PC-3 (cell line): ENCODE data around the gene GLYAT. TPM values are rescaled to one million over a fixed set of nuclear protein-coding genes. Genes with fewer than 3 reads are reported as not detected.

Experiments used
- ATAC-seq: fragments of 200-7000 bp; cut with Tn5 transposase; 2 replicates; pipeline ENCODE4 v1.9.1; 2020; ENCODE audit warnings: mild to moderate bottlenecking, moderate library complexity
- Bru-seq: library from RNA; stranded (reverse); fragments of 400-500 nt; gene quantifications from one replicate; lab custom pipeline; 2021; lab: Mats Ljungman, UMichigan
- BruChase-seq, 2 experiments: library from RNA; stranded (reverse); fragments of 400-500 nt; gene quantifications; one replicate each; lab custom pipeline; 2021; lab: Mats Ljungman, UMichigan
- BruUV-seq: library from RNA; stranded (reverse); fragments of 400-500 nt; replicated peaks from 2 replicates; lab custom pipeline; 2021; lab: Mats Ljungman, UMichigan
- CTCF ChIA-PET: fragments of 300-600 bp; sonication (Branson Sonifier 250); formaldehyde crosslinking; loops from one replicate; lab custom pipeline; 2022; ENCODE audit warnings: antibody characterized with exemption; lab: Charles Lee
- POLR2A ChIA-PET: fragments of 300-600 bp; sonication (Branson Sonifier 250); formaldehyde crosslinking; loops from one replicate; lab custom pipeline; 2022; ENCODE audit warnings: antibody characterized with exemption; ENCODE audit not compliant: unreplicated experiment; lab: Charles Lee
- DNase-seq: peaks from one replicate; pipeline ENCODE4 v3.0.0-alpha.2; 2015
- H2AFZ ChIP-seq: fragments of 300-600 bp; sonication (generic); 2 replicates; pipeline ENCODE4 v1.6.0; 2016; ENCODE audit warnings: antibody characterized with exemption, low read length
- H3F3A ChIP-seq: fragments of 300-600 bp; sonication (generic); one replicate; pipeline ENCODE4 v1.6.0; 2017; ENCODE audit warnings: antibody characterized with exemption, low read length, control low read depth, mild to moderate bottlenecking; ENCODE audit not compliant: unreplicated experiment
- H3K27ac ChIP-seq: fragments of 300-600 bp; sonication (generic); 2 replicates; pipeline ENCODE4 v1.5.1; 2016; ENCODE audit warnings: mild to moderate bottlenecking, low read length
- H3K27me3 ChIP-seq: fragments of 300-600 bp; sonication (generic); 2 replicates; pipeline ENCODE4 v1.6.1; 2016; ENCODE audit warnings: low read length, mixed read lengths
- H3K36me3 ChIP-seq: fragments of 300-600 bp; sonication (generic); 2 replicates; pipeline ENCODE4 v1.6.1; 2016; ENCODE audit warnings: low read depth, mixed run types, low read length, mixed read lengths
- H3K4me1 ChIP-seq: fragments of 300-600 bp; sonication (generic); 2 replicates; pipeline ENCODE4 v1.5.1; 2016; ENCODE audit warnings: low read length; ENCODE audit not compliant: insufficient read depth
- H3K4me2 ChIP-seq: fragments of 300-600 bp; sonication (generic); 2 replicates; pipeline ENCODE4 v1.6.0; 2016; ENCODE audit warnings: low read length
- H3K4me3 ChIP-seq: fragments of 300-600 bp; sonication (generic); 2 replicates; pipeline ENCODE4 v1.5.1; 2016; ENCODE audit warnings: mild to moderate bottlenecking, low read length, mixed read lengths
- H3K79me2 ChIP-seq: fragments of 300-600 bp; sonication (generic); 2 replicates; pipeline ENCODE4 v1.6.1; 2017; ENCODE audit warnings: low read length, mixed read lengths
- H3K9ac ChIP-seq: fragments of 300-600 bp; sonication (generic); 2 replicates; pipeline ENCODE4 v1.6.0; 2016; ENCODE audit warnings: mild to moderate bottlenecking, low read length
- H3K9me2 ChIP-seq: fragments of 300-600 bp; sonication (generic); replicated peaks from 2 replicates; pipeline ENCODE4 v1.6.1; 2016; ENCODE audit warnings: mixed run types, low read length, mixed read lengths
- H3K9me3 ChIP-seq: fragments of 300-600 bp; sonication (generic); 2 replicates; pipeline ENCODE4 v1.6.1; 2016; ENCODE audit warnings: low read length, mixed read lengths
- H4K20me1 ChIP-seq: fragments of 300-600 bp; sonication (generic); 2 replicates; pipeline ENCODE4 v1.6.1; 2016; ENCODE audit warnings: low read length, mixed read lengths
- CTCF ChIP-seq: fragments of 300-600 bp; sonication (generic); conservative IDR thresholded peaks from 2 replicates; pipeline ENCODE4 v1.5.1; 2017; ENCODE audit warnings: antibody characterized with exemption, low read depth, mild to moderate bottlenecking, low read length
- EZH2 ChIP-seq: fragments of 300-600 bp; sonication (generic); IDR thresholded peaks from one replicate; pipeline ENCODE4 v1.6.1; 2017; ENCODE audit warnings: antibody characterized with exemption, mild to moderate bottlenecking, low read length; ENCODE audit not compliant: unreplicated experiment
- EZH2phosphoT487 ChIP-seq: fragments of 300-600 bp; sonication (generic); IDR thresholded peaks from 2 replicates; pipeline ENCODE4 v1.6.1; 2018; ENCODE audit warnings: mild to moderate bottlenecking, antibody characterized with exemption, low read length, borderline replicate concordance
- intact Hi-C: fragments of 100-400 bp; cut with micrococcal nuclease; formaldehyde crosslinking; loops from 2 replicates; pipeline ENCODE4 v1.9.0; 2023
- long read RNA-seq: library from polyadenylated mRNA; unstranded; transcript quantifications from one replicate; pipeline ENCODE4 v2.0.0, GENCODE V29; 2021; ENCODE audit not compliant: unreplicated experiment
- total RNA-seq: library from RNA; depleted of rRNA; stranded (reverse); fragments of >200 nt; gene quantifications from 2 replicates; pipeline ENCODE4 v1.2.3, GENCODE V29; 2014; rRNA removed

Gene GLYAT
- total RNA-seq (not detected in 2 replicates), Bru-seq, nascent RNA (not detected), BruChase-seq, experiment 1, labeled RNA remaining after a 6-hour chase (not detected), BruChase-seq, experiment 2, labeled RNA remaining after a 2-hour chase (not detected)
- long read RNA-seq: 0 reads

GRCh38 chr11:58731819-58732218 is at the start of gene GLYAT:
Gene GLYAT (minus strand): TSS chr11:58731943. CDS start chr11:58724496, 7,447 bp downstream.
- Histone ChIP-seq H3K27me3 (peaks cover 35% of the 10 kb centered on the region), H3K4me2 (no peak within 1 kb of the TSS), H2AFZ (no peak within 1 kb of the TSS), H3K79me2 (no peaks in the 10 kb centered on the region), H3F3A (no peaks in the 10 kb centered on the region), H3K4me3 (no peak within 1 kb of the TSS), H3K27ac (no peak within 1 kb of the TSS), H3K9me2 (no peaks in the 10 kb centered on the region), H3K9ac (no peak within 1 kb of the TSS), H3K9me3 (no peaks in the 10 kb centered on the region), H4K20me1 (no peaks in the 10 kb centered on the region), H3K4me1 (no peaks in the 10 kb centered on the region), H3K36me3 (no peaks in the 10 kb centered on the region)
- POLR2A ChIA-PET: no interaction called here
- no TSS peak for BruUV-seq
- TF ChIP-seq CTCF (no peak), EZH2 (no peak), EZH2phosphoT487 (no peak)
- DNase-seq (no peak), ATAC-seq (no peak)
- CTCF ChIA-PET: no interaction called here
- intact Hi-C loops: no loop called here

- BruUV-seq: no TSS peak
- no peak overlapping the region for H3K4me3 ChIP-seq
- no peak overlapping the region for H3K9ac ChIP-seq
- no peaks in the 10 kb centered on the region for H3K79me2 ChIP-seq
- ATAC-seq: no peak
- no peaks in the 10 kb centered on the region for H3K9me2 ChIP-seq
- no peaks in the 10 kb centered on the region for H4K20me1 ChIP-seq
- intact Hi-C loops: no loop called here
- no peak overlapping the region for H2AFZ ChIP-seq
- POLR2A ChIA-PET: no interaction called here
- H3F3A ChIP-seq: no peaks in the 10 kb centered on the region
- no peak overlapping the region for H3K27ac ChIP-seq
- no peaks in the 10 kb centered on the region for H3K4me1 ChIP-seq
- TF ChIP-seq EZH2 (no peak), EZH2phosphoT487 (no peak), CTCF (no peak)
- no peaks in the 10 kb centered on the region for H3K36me3 ChIP-seq
- H3K9me3 ChIP-seq: no peaks in the 10 kb centered on the region
- H3K27me3 ChIP-seq: no peaks in the 10 kb centered on the region
- no peak for DNase-seq
- CTCF ChIA-PET: no interaction called here
- no peak overlapping the region for H3K4me2 ChIP-seq
Observed at GRCh38 chr11:58781345-58781744, 49.6 kb upstream of the GLYAT start.

GRCh38 chr11:58780578-58780977 is 48.8 kb upstream of the GLYAT start:
- CTCF ChIA-PET: no interaction called here
- Histone ChIP-seq H2AFZ (no peak overlapping the region), H3K9me3 (no peaks in the 10 kb centered on the region), H3K27me3 (no peaks in the 10 kb centered on the region), H3K4me3 (no peak overlapping the region), H4K20me1 (no peaks in the 10 kb centered on the region), H3K9me2 (no peaks in the 10 kb centered on the region), H3K4me2 (no peak overlapping the region), H3F3A (no peaks in the 10 kb centered on the region), H3K36me3 (no peaks in the 10 kb centered on the region), H3K79me2 (no peaks in the 10 kb centered on the region), H3K9ac (no peak overlapping the region), H3K27ac (no peak overlapping the region), H3K4me1 (no peaks in the 10 kb centered on the region)
- DNase-seq: no peak
- no peak for ATAC-seq
- BruUV-seq: no TSS peak
- intact Hi-C loops: no loop called here
- POLR2A ChIA-PET: no interaction called here
- TF ChIP-seq EZH2phosphoT487 (no peak), EZH2 (no peak), CTCF (no peak)
